HCT116 (cell line): Measurements from ENCODE around the gene TLCD5.

Experiments
- CEBPB ChIP-seq: IDR thresholded peaks from 2 replicates; pipeline ENCODE4 v1.6.1; 2012; ENCODE audit warnings: low read depth
- CTCF ChIP-seq, 3 experiments: fragments of 200-600 bp in 1 of 3; sonication (generic) in 1 of 3; IDR thresholded peaks in 2 of 3; conservative IDR thresholded peaks in 1 of 3; 2 replicates each; pipeline ENCODE4 v1.5.1; 2012 to 2017; ENCODE audit warnings: low read depth in 2 of 3, low read length in 2 of 3, antibody characterized with exemption in 1 of 3, borderline replicate concordance in 1 of 3, control low read depth in 1 of 3, mild to moderate bottlenecking in 1 of 3, mixed read lengths in 1 of 3, mixed run types in 1 of 3, moderate library complexity in 1 of 3; ENCODE audit not compliant: insufficient read depth in 1 of 3
- EZH2 ChIP-seq: fragments of 200-600 bp; sonication (generic); IDR thresholded peaks from 2 replicates; pipeline ENCODE4 v1.6.1; 2017; ENCODE audit warnings: antibody characterized with exemption, mixed run types
- SIN3A ChIP-seq: IDR thresholded peaks from 2 replicates; pipeline ENCODE4 v1.6.1; 2012; ENCODE audit warnings: low read depth
- SP1 ChIP-seq: IDR thresholded peaks from 2 replicates; pipeline ENCODE4 v1.6.1; 2012; ENCODE audit warnings: low read depth

DNA sequence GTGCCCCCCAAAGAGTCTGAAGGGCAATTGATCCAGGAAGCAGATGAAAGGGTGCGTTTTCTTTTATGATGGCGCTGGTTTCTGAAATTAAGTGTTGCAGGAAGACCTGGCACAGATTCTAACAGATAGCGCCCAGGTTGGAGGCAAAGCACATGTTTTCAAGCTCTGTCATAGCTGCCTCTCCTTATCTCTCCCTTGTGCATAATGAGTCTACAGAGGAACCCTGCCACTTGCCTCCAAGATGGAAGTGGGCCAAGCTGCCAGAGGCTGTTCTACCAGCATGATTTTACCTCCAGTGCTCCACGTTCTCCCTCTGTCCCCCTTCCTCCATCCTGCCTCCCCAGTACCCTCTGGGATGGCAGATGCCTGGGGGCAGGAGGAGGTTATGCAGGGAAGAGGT is 30.0 kb upstream of the TLCD5 start:
- TF ChIP-seq SP1 (peak; percentile 21; the same call in 1 of the 2 replicates), SIN3A (no peak), EZH2 (no peak), CTCF (IDR thresholded peaks at IDR 0.05 in 2 of 3, conservative IDR thresholded peaks at IDR 0.05 in 1 of 3; ENCODE audit: borderline replicate concordance in 1 of 3, insufficient read depth in 1 of 3, low read depth in 2 of 3, low read length in 2 of 3) (no peak), CEBPB (no peak)
